Kidney tubule cell (primary cell): ENCODE data around the gene DMPK.
"Not testable (repeated sequence)": the region's sequence is repeated elsewhere in the genome, so short reads cannot be mapped to it uniquely, and the experiment has no call there.

ENCODE experiments used
- DNase-seq: peaks from one replicate; pipeline ENCODE4 v3.0.0-alpha.2; 2018; ENCODE audit warnings: low spot score

Gene DMPK

GRCh38 chr19:45814851-45815480 lies 32.7 kb upstream of the DMPK start, which contains the start of gene RSPH6A:
Gene RSPH6A (minus strand): TSS chr19:45815308. CDS start chr19:45815176, 132 bp downstream.
- no peak for DNase-seq

- no peak for DNase-seq
These were observed 32.0 kb upstream of the DMPK start for GRCh38 chr19:45814166-45814780.

DNA sequence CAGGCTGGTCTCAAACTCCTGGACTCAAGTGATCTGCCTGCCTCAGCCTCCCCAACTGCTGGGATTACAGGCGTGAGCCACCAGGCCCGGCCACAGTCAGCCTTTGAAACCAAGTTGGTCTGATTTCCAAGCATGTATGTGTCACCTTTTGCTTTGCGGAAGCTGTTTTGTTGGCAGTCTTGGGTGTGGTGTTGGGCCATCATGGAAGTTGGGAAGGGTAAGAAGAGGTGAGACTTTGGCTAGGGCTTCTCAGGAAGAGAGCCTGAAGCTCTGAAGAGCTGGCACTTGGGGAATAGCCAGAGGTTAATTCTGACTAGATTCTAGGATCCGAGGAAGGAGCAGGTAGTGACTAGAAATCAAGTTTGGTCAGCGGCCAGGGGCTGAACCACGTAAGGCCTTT lies 30.0 kb upstream of the DMPK start:
- no peak for DNase-seq

GRCh38 chr19:45809643-45810159 lies 27.4 kb upstream of the DMPK start:
- peak; percentile 78 for DNase-seq

DNA sequence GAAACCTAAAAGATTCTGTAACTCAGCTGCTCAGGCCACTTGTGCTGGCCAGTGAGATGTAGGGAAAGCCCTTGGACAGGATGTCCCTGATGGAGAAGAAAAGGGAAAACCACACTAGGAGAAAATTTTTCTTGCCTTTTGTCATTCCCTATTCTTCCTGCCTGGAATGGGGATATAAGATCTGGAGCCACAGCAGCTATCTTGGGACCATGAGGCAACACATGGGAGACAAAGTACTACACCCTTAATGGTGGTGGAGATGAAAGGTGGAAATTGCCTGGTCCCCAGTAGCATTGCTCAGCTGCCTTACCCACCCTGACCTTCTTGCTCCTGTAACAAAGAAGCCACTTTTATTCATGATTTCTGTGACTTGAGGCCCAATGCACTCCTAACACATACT lies 23.4 kb upstream of the DMPK start:
- no peak for DNase-seq

DNA sequence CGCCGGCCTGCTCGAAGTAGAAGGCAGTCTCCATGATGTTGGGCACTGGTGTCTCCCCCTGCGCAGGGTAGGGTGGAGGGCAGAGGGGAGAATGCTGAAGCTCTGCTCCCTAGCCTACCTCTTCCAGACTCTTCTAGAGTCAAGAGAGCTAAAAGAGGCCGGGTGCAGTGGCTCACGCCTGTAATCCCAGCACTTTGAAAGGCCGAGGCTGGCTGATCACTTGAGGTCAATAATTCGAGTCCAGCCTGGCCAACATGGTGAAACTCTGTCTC lies 22.6 kb upstream of the DMPK start:
- DNase-seq: no peak

DNA sequence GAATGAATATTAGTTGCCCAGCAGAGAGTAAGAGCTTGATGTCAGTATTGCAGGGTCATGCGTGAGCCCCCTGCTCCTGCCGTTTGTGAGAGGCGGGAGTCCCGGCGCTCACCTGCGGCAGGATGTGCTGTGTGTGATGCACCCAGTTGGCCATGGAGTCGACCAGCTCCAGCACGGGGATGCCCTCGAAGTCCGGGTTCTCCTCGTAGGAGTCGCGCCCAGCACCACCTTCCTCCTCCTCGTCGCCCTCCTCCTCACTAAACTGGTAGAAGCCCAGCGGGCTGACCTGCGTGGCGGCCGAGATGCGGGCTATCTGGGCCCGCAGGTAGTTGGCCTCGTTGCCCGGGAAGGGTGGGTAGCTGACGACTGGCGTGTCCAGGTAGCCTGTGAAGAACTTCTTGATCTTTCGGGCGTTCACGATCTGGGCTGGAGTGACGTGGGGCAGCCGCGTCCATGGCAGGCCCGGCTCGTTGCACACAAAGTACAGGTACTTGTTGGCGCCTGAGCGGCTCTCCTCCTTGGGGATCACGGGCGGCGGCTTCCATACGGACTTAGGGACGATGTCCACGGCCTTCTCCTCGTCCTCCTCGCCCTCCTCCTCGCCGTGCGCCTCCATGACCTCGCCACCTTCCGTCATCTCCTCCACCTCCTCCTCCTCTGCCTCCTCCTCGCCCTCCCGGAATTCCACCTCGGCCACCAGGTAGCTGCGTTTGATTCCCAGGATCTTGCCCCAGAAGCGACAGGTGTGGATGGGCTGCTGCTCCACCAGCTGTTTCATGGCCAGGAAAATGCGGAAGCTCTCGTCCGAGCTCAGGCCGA lies 22.1 kb upstream of the DMPK start:
- DNase-seq: no peak

DNA sequence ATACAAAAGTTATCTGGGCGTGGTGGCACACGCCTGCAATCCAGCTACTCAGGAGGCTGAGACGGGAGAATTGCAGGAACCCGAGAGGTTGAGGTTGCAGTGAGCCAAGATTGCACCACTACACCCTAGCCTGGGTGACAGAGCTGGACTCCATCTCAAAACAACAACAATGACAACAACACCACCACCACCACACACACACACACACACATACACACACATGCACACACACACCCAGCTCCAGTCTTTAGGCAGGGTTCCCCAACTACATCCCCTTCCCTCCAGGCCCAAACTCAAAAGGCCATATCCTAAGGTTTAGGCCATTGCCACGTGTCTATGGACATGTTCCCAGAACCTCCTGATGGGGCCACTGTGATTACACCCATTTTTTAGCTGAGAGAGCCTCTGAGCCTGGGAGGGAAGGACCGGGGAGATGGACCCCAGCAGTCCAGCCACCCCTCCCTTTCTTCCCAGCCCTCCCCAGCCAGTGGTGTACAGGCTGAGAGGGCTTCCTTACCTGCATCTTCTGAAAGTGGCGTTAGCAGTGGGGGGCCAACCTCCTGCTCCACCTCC lies 19.4 kb upstream of the DMPK start:
- DNase-seq: no peak

GRCh38 chr19:45800070-45800553 lies 17.8 kb upstream of the DMPK start:
- peak; percentile 85 for DNase-seq

- DNase-seq: not testable (repeated sequence)
These were observed 17.3 kb upstream of the DMPK start for GRCh38 chr19:45799541-45799940.

DNA sequence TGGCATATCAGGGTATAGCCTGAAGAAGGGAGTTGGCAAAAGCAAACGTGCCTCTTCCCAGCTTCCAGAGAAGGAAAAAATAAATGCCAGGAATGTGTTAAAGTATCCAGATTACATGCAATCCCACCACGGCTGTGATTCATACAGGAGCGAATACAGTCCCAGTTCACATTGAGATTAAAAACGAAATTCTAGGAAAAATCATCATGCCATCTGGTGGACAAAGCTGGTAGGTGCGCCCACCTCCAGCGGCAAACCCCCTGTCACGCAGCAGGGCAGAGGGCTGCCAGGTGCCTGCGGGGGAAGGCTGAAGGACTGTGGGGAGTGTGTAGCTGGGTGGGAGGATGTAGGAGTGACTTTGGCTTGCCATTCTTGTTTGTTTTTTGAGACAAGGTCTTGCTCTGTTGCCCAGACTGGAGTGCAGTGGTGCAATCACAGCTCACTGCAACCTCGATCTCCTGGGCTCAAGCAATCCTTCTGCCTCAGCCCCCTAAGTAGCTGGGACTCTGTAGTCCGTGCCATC lies 16.8 kb upstream of the DMPK start:
- DNase-seq: peak; percentile 73

DNA sequence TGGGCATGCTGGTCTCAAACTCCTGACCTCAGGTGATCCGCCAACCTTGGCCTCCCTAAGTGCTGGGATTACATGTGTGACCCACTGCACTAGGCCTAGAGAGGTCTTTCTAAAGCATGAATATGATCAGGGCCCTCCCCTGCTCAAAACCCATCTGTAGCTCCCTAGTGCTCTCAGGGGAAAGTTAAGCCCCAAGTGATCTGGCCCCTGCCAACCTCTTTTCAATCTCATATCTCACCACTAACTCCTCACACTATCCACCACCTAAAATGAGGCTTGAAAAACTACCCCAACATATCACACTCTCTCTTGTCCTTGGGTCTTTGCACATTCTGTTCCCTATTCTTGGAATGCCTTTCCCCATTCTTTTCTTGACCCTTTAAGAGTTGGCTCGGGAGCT lies 12.3 kb upstream of the DMPK start:
- DNase-seq: no peak

DNA sequence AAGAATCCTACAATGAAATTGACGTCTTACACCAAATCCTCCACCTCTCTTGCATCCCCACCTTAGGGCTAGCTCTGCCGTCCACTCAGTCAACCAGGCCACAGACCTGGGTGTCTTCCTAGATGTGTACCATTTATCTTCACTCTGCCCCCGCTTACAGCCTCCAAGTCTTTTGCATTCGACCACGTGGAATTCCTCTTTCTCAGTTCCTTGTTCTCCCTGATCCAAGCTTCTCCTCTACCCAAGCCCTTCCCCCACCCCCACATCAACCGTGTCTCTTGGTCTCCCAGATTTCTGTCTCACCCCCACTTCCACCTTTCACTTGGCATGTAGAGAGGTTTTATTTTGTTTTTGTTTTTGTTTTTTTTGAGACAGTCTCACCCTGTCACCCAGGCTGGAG lies 11.6 kb upstream of the DMPK start:
- no peak for DNase-seq

DNA sequence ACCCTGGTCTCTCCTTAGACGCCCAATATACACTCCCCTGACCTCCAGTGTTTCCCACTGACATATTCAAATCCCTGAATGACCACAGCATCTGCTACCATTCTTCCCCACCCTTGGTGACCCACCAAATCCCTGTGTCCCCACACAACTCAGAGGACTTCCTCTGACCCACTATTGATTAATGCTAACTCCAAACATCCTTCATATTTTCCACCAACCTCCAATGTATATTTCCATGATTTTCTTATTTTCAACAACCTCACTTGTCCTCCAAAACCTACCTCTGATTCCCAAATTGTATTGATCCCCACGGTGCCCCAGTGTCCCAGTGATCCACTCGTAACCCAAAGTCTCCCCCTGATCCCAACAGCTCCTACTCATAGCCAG lies 10.9 kb upstream of the DMPK start:
- no peak for DNase-seq

DNA sequence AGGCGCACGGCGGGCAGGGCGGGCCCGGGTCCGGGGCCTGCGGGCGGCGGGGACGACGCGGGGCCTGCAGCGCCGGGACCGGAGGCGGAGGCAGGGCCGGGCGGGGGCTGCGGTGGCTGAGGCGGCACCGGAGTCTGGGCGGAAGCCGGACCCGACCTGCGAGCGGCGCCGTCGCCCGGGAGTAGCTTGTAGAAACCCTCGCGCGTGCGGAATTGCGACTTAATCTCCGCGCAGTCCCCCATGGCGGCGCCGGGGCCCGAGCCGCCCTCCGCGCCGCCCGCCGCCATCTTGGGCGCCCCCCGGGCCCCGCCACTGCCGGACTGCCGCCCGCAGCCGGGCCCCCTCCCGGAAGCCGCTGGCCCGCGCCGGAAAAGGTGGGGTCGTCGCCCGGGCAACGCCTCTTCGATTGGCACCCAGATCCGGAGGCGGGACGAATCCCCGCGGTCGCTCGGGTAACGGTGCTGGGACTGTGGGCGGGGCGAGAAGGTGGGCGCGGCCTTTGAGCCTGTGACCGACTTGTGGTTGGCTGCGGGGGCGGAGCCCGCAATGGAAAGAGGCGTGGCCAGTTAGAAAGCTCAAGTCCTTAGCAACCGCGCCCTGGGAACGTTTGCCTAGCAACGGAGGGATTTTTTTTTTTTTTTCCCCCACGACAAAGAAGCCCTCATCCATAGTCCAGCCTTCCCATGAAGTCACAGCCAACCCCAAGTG lies 10.3 kb upstream of the DMPK start, which contains the start of gene DMWD:
DMWD (minus strand) TSS at position 376 of the 708 bp plus-strand sequence; CDS start at position 287, 89 bp downstream.
- peak; percentile 99 for DNase-seq

DNA sequence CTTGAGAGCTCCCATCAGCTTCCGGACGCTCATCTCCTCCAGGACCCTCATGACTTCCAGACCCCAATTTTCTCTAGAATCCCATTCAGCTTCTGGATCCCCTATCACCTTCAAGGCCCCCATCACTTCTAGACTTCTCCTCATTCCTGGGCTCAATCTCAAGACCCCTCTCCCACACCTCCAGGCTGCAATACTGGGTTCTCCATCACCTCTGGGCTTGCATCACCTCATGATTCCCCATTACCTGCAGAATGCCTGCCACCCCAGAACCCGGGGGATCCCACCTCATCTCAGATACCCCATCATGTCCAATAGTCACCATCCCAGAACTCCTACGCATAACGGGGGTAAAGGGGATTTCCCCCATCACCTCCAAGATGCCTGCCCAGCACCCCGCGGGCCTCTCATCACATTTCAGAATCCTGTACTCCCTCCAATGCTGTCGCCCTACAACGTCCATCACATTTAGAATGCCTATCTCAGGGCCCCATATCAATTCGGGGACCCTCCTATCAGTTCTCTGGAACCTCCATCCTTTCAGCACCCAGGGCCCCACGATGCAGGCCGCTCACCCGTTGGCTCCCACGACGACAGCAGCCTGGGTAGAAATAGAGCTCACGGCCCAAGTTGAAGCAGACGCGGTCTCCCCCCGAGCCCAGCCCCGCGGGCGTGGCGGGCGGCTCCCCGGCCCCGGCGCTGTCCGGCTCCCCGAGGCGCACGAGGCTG lies 9.6 kb upstream of the DMPK start:
- no peak for DNase-seq

- no peak for DNase-seq
These were observed 8.7 kb upstream of the DMPK start for GRCh38 chr19:45790942-45791341.

DNA sequence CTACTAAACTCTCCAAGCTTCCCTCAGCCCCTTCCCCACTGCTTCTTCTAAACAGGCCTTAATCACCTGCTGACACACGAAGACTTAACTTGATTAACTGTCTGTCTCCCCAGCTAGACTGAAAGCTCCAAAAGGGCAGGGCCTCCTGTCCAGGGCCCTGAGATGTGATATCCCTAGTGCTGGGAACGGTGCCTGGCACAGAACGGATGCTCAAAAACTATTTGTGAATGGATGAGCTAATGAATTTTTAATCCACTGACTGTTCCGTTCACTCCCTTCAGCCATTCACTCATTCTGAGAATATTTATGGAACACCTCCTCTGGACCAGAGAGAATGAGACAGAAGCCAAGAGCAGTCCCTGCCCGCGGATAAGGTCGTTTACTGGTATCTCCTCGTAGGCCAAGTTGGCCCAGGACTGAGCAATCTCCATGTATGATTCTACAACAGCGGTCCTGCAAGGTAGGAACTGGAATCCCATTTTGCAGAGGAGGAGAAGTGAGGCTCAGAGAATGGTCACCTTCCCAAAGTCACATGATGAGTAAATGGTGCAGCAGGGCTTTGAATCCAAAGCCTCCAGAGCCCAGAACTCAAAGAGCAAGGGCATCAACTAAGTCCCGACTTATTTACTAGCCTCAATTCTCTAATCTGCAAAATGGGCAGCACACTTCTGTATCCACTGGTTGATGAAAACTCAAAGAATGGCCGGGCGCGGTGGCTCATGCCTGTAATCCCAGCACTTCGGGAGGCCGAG lies 6.9 kb upstream of the DMPK start:
- no peak for DNase-seq

GRCh38 chr19:45786533-45786894 lies 4.2 kb upstream of the DMPK start:
- no peak for DNase-seq

- DNase-seq: no peak
These were observed 3.7 kb upstream of the DMPK start for GRCh38 chr19:45785781-45786532.
